GM18520 (cell line): ENCODE results near the gene RMI2.

ENCODE experiments used
- ATAC-seq: cut with Tn5 transposase; IDR thresholded peaks from one replicate; pipeline ENCODE4 v1.9.1; 2021; ENCODE audit not compliant: unreplicated experiment

The RMI2 gene

DNA sequence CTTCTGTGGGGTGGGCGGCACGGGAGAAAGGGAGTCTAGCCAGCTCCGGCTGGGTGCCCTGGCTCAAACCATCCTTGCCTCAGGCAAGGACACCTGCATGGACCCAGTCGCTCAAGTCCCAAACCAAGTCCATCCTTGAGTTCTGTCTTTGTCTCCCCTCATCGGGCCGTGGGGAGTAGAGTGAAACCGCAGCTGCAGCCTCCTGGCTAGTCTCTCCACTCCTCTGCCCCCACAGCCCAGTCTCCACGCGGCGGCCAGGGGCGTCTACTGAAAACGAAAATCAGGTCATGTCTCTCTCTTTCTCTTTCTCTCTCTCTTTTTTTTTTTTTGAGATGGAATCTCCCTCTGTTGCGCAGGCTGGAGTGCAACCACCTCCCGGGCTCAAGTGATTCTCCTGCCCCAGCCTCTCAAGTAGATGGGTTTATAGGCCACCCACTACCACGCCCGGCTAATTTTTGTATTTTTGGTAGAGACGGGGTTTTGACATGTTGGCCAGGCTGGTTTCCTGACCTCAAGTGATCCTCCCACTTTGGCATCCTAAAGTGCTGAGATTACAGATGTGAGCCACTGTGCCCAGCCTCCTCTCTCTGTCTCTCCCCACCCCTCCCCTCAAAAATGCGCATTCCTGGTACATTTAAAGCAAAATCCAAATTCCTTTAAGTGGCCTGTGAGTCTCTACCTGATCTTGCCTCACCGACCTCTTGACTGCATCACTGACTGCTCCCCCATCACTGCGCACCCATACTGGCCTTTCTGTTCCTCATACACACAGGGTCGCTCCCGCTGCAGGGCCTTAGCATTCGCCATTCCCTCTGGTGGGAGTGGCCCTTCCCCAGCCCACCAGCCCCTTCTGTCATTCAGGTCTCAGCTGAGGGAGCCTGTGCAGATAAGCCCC is 17.7 kb upstream of the RMI2 start:
- no peak for ATAC-seq

GRCh38 chr16:11328172-11329070 is 16.8 kb upstream of the RMI2 start:
- ATAC-seq = peak; percentile 69

GRCh38 chr16:11329071-11329491 is 16.2 kb upstream of the RMI2 start:
- no peak for ATAC-seq

DNA sequence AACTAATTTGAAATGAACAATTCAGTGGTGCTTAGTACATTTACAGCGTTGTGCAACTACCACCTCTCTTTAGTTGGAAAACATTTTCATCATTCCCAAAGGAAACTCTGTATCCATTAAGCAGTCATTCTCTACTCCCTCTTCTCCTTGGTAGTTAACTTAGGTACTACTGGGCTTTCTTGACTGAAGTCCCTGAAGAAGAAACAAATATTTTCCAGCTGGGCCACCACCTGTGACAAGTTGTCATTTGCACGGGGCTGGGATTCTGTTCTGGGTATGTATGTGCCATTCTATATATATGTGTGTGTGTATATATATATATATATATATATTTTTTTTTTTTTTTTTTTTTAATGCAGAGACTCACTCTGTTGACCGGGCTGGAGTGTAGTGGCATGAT is 15.4 kb upstream of the RMI2 start:
- ATAC-seq = no peak

DNA sequence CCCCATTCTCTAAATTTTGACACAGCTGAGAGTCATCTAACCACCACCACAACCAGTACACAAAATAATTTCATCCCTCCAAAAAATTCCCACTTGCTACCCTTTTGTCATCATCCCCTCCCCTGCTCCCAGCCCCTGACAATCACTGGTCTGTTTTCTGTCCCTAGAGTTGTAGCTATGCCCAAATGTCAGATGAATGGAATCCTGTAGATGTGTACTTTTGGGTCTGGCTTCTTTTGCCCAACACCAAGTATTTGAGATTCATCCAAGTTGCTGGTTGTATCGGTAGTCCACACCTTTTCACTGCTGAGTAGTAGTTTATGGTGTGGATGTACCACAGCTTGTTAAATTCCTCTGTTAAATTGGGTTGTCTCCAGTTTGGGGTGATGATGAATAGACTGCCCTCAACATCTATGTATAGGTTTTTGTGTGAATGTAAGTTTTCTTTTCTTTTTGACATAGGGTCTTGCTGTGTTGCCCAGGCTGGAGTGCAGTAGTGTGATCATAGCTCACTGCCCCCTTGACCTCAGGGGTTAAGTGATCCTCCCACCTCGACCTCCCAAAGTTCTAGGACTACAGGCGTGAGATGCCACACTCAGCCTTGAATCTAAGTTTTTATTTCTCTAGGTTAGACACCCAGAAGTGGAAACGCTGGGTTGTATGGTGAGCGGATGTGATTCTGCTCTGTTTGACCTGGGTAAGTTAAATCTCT is 14.6 kb upstream of the RMI2 start:
- no peak for ATAC-seq

DNA sequence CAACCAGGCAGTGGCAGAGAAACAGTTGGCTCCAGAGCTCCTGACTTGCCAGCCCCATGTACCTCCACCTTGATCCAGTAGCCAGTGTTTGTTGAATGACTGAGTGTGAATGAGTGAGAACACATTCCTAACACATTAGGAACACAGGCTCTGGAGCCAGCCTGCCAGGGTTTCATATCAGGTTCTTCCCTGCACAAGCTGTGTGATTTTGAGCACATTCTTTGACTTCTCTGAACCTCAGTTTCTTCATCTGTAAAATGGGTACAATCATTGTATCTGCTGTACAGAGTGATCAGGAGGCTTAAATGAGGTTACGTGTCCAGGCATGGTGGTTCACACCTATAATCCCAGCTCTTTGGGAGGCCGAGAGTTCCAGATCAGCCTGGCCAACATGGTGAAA is 13.3 kb upstream of the RMI2 start:
- no peak for ATAC-seq

DNA sequence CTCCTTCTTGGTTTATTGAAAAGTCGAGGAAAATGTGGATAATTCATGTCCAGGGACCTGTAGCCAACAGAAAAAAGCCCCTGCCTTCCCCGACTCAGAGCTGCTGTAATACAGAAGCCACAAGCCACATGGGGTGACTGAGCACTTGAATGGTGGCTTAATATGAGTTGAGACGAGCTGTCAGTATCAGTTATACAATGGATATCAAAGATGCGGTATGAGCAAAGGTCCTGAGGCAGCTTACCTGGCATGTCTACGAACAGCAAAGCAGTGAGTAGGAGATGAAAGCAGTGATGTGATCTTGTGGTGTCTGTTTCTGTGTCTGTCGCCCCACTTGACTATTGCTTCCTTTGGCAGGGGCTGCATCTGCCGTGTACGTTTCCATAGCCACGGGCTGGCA is 12.2 kb upstream of the RMI2 start:
- no peak for ATAC-seq

DNA sequence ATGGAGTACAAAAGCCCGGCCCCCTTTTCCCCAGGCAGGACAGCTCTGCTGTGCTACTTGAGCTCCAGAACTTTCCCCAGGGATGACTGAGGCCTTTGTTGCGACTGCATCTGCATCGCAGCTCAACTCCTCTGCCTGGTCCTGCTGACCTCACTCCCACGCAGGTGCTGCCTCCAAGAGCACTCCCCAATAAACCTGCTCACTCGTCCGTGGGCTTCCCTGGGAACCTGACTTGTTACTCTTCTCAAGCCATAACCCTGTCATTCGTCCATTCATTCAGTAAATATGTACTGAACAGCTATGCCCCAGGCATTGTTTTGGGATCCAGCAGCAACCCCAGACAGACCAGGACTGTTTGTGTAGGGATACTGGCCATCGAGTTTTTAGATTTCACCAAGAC is 11.6 kb upstream of the RMI2 start:
- ATAC-seq = no peak

DNA sequence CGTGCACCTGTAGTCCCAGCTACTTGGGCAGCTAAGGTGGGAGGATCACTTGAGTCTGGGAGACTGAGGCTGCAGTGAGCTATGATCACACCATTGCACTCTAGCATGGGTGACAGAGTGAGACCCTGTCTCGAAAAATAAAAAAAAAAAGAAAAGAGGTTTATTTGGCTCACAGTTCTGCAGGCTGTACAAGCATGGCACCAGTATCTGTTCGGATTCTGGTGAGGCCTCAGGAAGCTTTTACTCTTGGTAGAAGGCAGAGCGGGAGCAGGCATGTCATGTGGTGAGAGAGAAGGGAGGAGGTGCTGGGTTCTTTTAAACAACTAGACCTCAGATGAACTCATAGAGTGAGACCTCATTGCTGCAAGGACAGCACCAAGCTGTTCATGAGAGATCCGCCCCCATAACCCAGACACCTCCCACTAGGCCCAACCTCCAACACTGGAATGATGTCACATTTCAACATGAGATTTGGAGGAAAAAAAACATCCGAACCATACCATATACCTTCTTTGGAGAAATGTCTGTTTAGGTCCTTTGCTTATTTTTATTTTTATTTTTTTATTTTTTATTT is 10.3 kb upstream of the RMI2 start:
- no peak for ATAC-seq

GRCh38 chr16:11339075-11339474 is 6.2 kb upstream of the RMI2 start:
- no peak for ATAC-seq

DNA sequence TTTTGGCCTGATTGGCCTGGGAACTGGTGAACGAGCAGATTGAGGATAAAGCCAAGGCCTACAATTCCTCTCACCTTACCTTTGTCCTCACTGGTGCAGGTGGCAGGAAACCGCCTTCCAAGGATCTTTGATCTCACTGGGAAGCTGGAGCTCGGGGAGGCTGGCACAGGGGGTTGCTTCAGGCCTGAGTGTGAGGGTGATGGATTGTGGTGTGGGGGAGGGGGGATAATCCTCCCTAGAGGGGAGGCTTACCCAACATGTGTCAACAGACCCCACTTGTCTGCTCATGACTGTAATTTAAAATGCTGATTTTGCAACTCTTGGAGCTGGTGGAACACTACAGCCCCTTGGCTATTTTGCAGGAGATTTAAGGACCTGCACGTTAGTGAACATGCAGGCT is 4.5 kb upstream of the RMI2 start:
- ATAC-seq = no peak

GRCh38 chr16:11341371-11341770 is 3.9 kb upstream of the RMI2 start:
- ATAC-seq = no peak

- ATAC-seq = no peak
Observed at GRCh38 chr16:11342021-11342855, 3.0 kb upstream of the RMI2 start.

DNA sequence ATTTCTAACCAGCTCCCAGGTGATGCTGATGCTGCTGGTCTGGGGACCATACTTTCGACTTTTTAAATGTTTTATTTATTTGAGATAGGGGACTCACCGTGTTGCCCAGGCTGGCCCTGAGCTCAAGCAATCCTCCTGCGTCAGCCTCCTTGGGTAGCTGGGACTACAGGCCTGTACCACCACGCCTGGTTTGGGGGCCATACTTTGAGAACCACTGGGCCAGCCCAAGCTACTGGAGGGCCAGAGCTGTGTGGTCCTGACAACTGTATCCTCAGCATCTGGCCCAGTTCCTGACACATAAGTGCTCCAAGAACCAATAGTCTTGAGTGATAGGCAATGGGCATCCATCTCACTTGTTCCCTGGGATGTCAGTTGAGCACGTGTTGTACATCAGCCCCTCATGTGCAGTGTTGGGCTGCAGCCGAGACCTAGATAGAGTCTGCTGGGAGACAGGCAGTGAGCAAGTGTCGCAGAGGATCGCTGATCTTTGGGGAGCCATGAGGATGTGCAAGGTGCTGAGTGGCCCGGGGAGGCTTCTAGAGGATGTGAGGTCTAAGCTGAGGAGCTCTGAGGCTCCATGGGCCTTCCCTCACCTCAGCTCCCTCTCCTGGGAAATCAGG is 1.6 kb downstream of the RMI2 start:
- ATAC-seq = no peak

DNA sequence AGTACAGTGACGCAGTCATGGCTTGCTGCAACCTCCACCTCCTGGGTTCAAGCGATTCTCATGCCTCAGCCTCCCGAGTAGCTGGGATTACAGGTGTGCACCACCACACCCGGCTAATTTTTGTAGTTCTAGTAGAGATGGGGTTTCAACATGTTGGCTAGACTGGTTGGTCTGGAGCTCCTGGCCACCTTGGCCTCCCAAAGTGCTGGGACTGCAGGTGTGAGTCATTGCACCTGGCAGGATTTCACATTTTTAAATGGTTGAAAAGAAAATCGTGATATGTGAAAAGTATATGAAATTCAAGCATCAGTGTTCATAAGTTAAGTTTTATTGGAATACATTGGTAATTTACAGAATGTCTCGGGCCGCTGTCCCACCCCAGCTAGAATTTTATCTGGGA is 2.6 kb downstream of the RMI2 start:
- no peak for ATAC-seq

- ATAC-seq = no peak
Observed at GRCh38 chr16:11348737-11349598, 3.7 kb downstream of the RMI2 start.

DNA sequence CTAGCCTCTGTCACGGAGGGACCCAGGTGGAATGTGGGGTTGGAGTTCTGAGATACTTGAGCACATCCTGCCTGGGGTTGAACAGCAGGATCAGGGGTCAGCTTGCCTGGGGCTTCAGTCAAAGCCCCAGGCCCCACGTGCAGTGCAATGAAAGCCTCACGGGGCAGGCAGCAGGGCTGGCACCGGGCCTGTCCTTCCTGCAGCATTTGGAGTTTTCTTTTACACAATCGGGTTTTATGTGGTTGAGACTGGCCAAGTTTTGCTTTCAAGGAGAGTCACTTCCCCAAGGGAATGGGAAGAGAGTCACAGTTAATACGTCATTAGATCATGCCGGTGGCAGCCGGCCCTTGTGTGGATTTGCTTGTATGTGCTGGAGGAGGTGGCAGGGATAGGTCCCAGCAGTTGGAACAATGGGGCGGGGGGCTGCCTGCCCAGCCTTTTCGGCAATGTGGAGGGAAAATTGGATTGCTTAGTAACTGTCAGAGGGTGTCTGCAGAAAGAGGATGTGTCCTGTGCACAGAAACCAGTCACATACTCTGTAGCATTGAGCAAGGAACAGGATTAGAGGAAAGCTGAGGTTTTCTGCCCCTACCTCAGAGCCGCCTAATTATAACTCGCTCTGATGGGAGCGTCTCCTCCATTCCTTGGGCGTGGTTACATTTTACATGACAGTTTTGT is 4.5 kb downstream of the RMI2 start:
- ATAC-seq = no peak

DNA sequence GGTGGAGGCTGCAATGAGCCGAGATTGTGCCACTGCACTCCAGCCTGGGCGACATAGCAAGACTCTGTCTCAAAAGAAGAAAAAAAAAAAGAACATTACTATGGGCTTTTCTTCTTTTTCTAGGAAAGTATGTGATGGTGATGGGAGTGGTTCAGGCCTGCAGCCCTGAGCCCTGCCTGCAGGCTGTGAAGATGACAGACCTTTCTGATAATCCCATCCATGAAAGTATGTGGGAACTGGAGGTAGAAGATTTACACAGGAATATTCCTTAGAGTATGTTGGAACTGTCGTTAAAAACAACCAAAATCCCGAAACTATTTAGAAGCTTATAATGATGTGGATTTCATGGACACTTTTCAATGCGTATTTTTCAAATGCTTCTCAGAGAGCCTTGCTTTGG is 5.3 kb downstream of the RMI2 start:
- no peak for ATAC-seq
